DLD1 (cell line): ENCODE measurements around the gene HOXA2.

Source experiments
- in situ Hi-C: cut with HindIII; loops from 2 replicates; pipeline ENCODE4 v1.10.0; 2017; ENCODE audit warnings: low sequenced_read_pairs

The HOXA2 gene

DNA sequence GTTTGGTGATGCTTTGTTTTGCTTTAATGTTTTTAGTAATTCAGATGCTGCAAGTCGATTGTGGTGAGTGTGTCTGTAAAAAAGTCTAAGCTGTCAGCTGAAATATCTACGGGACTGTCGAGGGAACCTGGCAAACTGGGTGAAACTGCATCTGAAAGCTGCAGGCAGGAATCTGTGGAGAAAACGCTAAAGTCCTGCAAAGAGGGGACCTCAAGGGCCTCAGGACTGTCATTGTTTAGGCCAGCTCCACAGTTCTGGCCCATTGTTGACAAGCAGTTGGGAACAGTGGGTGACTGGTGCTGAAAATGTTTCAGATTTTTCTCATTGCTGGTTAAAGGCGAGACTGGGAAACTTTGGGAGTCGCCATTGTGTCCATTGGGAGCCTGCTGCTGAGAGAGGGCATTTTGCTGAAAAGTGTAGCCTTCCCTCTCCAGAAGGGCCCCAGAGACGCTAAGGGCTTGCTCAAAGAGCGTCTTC is 1.8 kb downstream of the HOXA2 start:
- in situ Hi-C loops: no loop called here

- in situ Hi-C loops: no loop called here
These were observed 2.8 kb downstream of the HOXA2 start for GRCh38 chr7:27099453-27100370.

DNA sequence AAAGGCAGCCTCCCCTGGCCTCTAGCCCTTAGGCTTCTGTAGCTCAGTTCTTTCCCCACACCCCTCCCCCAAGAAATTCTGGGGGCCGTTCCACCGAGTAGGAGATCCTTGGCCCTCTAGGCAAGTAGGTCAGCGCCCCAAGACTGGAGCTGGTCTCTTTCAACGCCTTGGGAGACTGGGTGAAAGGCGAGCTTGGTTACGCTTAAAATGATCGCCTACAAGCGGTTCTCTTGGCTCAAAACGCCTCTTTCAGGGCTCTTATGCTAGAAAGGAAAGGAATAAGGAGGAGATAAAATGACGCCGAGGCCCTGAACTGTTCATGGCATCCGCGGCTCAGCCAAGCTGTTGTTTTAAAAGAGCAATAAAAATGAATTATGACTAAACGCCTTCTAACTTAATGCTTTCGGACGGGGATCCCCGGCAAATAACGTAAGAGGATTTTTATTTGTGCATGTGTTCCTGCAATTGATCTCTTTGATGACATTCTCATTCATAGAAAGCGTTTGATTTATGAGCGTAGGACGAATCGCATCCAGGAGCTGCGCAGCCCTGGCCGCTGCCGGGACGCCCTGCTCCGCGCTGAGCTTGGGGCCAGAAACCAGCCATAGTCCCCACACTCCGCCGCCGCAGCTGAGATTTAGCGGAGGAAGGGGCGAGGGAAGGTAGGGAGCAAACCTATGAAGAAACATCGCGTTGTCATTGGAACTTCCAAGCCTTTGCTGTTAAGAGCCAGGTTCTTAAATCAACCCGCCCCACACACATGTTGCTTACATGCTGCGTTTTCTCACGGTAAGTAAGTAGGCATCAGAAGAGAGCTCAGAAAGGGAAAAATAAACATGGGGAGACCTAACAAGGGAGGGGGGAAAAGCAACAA is 3.7 kb downstream of the HOXA2 start:
- in situ Hi-C loops: no loop called here

GRCh38 chr7:27097686-27098577 is 4.6 kb downstream of the HOXA2 start:
- in situ Hi-C loops: no loop called here

GRCh38 chr7:27096768-27097514 is 5.5 kb downstream of the HOXA2 start:
- in situ Hi-C loops: no loop called here

- in situ Hi-C loops: no loop called here
These were observed 6.4 kb downstream of the HOXA2 start, which contains the start of gene HOXA1 for GRCh38 chr7:27095897-27096767. TSS of gene HOXA1 (minus strand) at chr7:27096000. CDS start at chr7:27095912, 88 bp downstream.

DNA sequence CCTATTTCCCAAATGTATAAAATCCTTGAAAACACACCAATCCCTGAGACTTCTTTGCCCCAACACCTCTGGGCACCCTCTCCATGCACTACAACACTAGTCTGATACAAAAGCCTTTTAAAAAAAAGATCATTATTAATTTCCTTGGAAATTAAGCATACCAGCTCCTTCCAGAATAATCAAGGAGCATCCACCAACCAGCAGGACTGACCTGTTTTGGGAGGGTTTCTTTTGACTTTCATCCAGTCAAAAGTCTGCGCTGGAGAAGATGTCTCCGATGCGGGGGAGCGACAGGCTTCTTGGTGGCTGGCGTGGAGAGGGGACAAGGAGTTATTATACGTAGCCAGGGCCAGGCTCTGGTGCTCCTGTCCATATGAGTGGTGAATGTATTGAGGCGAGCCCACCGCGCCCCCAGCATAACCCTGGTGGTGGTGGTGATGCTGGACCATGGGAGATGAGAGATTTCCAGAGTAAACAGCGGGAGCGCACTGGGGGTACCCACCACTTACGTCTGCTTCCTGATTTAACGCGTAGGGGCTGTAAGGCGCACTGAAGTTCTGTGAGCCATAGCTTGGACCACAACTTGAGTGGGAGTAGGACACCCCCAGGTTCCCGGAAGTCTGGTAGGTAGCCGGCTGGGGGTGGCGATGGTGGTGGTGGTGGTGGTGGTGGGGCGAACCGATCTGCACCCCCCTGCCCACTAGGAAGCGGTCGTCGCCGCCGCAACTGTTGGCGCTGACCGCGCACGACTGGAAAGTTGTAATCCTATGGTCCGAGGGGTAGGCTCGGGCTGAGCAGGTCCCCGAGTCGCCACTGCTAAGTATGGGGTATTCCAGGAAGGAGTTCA is 7.2 kb downstream of the HOXA2 start:
- in situ Hi-C loops: no loop called here

- in situ Hi-C loops: no loop called here
These were observed 8.0 kb downstream of the HOXA2 start for GRCh38 chr7:27094304-27095049.

- in situ Hi-C loops: no loop called here
These were observed 9.1 kb downstream of the HOXA2 start for GRCh38 chr7:27093184-27093895.

DNA sequence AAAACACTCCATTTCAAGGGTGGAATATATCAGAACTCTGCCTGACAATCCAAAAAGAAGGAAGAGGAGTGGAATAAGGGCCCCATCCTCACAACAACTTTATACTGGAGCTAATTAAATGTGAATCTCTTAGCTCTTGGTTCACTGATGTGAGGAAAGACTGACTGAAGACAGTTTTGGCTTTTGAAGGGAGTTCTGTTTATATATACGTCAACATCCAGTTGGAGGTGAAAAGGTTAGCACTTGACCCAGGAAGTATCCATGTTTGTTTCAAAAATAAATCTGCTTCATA is 9.7 kb downstream of the HOXA2 start:
- in situ Hi-C loops: no loop called here

DNA sequence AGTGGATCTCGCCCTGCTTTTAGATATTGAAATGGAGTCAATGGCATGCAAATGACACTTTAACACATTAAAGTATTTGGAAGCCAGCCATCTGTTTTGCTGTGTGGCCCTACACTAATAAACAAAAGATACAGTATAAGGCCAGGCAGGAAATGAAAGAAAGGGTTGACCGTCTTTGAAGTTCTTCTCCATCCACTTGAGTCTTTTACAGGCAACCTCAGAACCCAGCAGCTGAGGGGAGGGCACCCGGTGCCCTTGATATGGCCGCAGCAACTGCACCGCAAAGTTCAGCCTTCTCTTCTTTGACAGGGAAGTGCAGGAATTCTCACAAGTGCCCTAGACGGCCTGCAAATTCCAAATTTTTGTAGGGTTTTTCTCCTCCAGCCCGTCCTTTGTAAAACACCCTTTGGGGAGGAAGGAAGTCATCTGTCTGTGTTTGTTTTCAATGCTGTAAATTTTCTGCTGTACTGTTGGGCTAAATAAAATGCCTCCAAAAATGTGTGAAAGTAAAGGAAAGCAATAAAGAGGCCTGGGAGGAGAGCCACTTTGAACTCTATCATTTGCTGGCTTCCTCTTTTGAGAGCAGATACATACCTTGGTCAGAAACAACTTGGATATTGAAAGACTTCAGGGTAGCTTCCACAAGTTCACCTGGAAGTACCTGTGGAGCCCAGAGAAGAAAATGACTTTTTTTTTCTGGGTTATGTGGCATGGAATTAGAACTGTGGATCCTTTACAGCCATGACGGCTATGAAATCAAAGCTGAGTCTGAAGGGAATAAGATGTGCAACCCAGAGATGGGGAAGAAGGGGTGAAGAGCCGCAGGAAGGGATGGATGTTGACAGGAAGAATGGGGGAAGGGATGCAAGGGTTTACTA is 10.3 kb downstream of the HOXA2 start:
- in situ Hi-C loops: no loop called here

GRCh38 chr7:27091105-27091504 is 11.4 kb downstream of the HOXA2 start:
- in situ Hi-C loops: no loop called here

GRCh38 chr7:27088002-27088922 is 14.2 kb downstream of the HOXA2 start:
- in situ Hi-C loops: no loop called here

GRCh38 chr7:27083646-27084045 is 18.8 kb downstream of the HOXA2 start:
- in situ Hi-C loops: no loop called here

DNA sequence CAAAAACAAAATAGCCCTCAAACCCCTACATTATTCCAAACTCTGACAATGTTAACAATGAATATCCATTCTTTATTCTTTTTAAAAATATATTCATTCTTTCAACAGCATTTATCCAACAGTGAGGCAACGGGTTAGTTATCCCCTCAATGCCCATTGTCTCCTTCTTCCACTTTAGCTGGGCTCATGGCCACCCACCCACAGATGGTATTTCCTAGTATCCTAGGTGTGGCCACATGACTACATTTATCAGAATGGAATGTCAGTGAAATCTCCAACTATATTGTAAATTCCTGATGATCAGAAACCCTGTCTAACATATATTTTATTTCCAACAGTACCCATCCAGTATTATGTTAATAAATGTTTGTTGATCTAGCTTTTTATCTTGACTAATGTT is 20.3 kb downstream of the HOXA2 start:
- in situ Hi-C loops: no loop called here
